ENCODE data around the gene RBM48.

DNA sequence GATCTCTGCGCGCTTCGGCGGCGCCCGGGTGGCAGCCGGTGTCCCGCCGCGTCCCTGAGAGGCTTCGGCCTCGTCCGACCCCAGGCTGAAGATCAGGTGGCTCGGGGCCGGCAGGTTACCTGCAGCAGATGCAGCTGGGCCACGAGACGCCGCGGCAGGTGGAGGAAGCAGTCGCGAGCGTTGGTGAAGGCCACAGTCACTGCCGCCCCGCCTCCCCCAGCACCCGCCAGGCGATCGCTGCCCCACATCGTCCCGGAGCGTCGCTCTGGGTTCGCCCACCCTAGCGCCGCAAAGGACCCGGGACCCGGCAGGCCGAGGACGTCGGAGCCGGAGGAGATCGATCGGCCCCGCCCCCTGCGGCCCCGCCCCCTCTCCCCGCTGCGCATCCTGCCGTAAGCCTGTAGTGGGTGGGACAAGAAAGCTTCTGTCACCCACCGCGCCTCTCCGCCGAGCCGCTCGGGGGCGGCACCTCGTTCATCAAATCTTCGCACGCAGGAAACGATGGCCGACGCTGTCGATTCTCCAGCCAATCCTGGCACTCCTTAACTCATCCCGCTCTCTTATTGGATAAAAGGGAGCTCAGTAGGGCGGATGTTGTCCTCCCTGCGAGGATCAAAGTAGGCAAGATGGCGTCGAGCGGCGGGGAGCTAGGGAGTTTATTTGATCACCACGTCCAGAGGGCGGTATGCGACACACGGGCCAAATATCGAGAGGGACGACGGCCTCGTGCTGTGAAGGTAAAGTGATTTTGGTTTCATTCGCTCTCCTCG lies at the start of gene RBM48, which contains the start of gene PEX1:
- TF ChIP-seq, protein P1, sequence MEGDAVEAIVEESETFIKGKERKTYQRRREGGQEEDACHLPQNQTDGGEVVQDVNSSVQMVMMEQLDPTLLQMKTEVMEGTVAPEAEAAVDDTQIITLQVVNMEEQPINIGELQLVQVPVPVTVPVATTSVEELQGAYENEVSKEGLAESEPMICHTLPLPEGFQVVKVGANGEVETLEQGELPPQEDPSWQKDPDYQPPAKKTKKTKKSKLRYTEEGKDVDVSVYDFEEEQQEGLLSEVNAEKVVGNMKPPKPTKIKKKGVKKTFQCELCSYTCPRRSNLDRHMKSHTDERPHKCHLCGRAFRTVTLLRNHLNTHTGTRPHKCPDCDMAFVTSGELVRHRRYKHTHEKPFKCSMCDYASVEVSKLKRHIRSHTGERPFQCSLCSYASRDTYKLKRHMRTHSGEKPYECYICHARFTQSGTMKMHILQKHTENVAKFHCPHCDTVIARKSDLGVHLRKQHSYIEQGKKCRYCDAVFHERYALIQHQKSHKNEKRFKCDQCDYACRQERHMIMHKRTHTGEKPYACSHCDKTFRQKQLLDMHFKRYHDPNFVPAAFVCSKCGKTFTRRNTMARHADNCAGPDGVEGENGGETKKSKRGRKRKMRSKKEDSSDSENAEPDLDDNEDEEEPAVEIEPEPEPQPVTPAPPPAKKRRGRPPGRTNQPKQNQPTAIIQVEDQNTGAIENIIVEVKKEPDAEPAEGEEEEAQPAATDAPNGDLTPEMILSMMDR (IDR thresholded peaks at IDR 0.05) = peak; percentile 39 to 69 (median 67)
- no peak for TF ChIP-seq POLR2A (IDR thresholded peaks at IDR 0.05; ENCODE audit: low read depth)
